Gastroesophageal sphincter (tissue), 3 donors: ENCODE measurements around the gene ZFAND2A.

Experiments used
- CTCF ChIP-seq, 4 experiments: fragments of 200-600 bp in 2 of 4; fragments of 450-650 bp in 2 of 4; sonication (generic) in 1 of 4; IDR thresholded peaks; one replicate each; pipeline ENCODE4 v1.5.1; 2017 to 2019; ENCODE audit warnings: antibody characterized with exemption in 4 of 4, mild to moderate bottlenecking in 2 of 4, moderate library complexity in 2 of 4
- POLR2A ChIP-seq, 2 donors: fragments of 450-650 bp; IDR thresholded peaks; one replicate each; pipeline ENCODE4 v1.6.1; 2017; ENCODE audit warnings: antibody characterized with exemption in 2 of 2, mild to moderate bottlenecking in 2 of 2, moderate library complexity in 1 of 2
- POLR2AphosphoS5 ChIP-seq: sonication (generic); formaldehyde crosslinking; IDR thresholded peaks from one replicate; pipeline ENCODE4 v1.6.1; 2017; ENCODE audit warnings: antibody characterized with exemption

GRCh38 chr7:1117321-1117928 is 42.6 kb downstream of the ZFAND2A start:
- TF ChIP-seq CTCF (IDR thresholded peaks at IDR 0.05) (no peak), POLR2A (IDR thresholded peaks at IDR 0.05) (no peak), POLR2AphosphoS5 (no peak)
